HepG2 (cell line): ENCODE data around the gene HACL1. TPM values are rescaled to one million over a fixed set of nuclear protein-coding genes. Genes with fewer than 3 reads are reported as not detected.

Experiments used
- ATAC-seq: fragments of 200-7000 bp; cut with Tn5 transposase; 3 replicates; pipeline ENCODE4 v1.9.1; 2020; ENCODE audit warnings: mild to moderate bottlenecking, moderate library complexity
- BruUV-seq: library from RNA; stranded (reverse); fragments of 400-500 nt; replicated peaks from 2 replicates; lab custom pipeline; 2021; lab: Mats Ljungman, UMichigan
- CTCF ChIA-PET: fragments of 300-600 bp; formaldehyde crosslinking; extraction: SDS; loops from one replicate; lab custom pipeline; 2021; ENCODE audit warnings: low total read pairs, inconsistent platforms, low intra/inter-chr PET ratio; lab: Yijun Ruan, JAX
- POLR2A ChIA-PET: fragments of 350-600 bp; sonication (Branson Sonifier 250); formaldehyde crosslinking; loops from one replicate; lab custom pipeline; 2020; ENCODE audit warnings: antibody characterized with exemption, inconsistent platforms; lab: Yijun Ruan, JAX
- DNase-seq: peaks from one replicate; pipeline ENCODE4 v3.0.0-alpha.2; 2015; ENCODE audit warnings: low spot score
- FAIRE-seq: peaks from 3 replicates; lab custom pipeline; 2011; peaks lifted over from hg19 to GRCh38; lab: Jason Lieb, UNC
- H2AFZ ChIP-seq: one replicate; pipeline ENCODE4 v1.6.1; 2011; ENCODE audit warnings: low read length, inconsistent platforms
- H3K27ac ChIP-seq: fragments of 300-600 bp; 3 replicates; pipeline ENCODE4 v1.8.0; 2011; ENCODE audit warnings: mixed run types, mild to moderate bottlenecking, mixed read lengths, low read length, inconsistent platforms; ENCODE audit not compliant: insufficient read depth; ENCODE audit errors: extremely low read length
- H3K27me3 ChIP-seq, 2 experiments: fragments of 200-600 bp in 1 of 2; 2 replicates in 1 of 2; 3 replicates in 1 of 2; pipeline versions ENCODE4 v1.6.0 to v1.8.0; 2011; ENCODE audit warnings: low read length in 2 of 2, mild to moderate bottlenecking in 2 of 2, moderate library complexity in 2 of 2, inconsistent platforms in 1 of 2; ENCODE audit not compliant: insufficient read depth in 2 of 2, control insufficient read depth in 1 of 2
- H3K36me3 ChIP-seq, 2 experiments: fragments of 200-600 bp in 1 of 2; replicated peaks in 1 of 2; 2 replicates in 1 of 2; 3 replicates in 1 of 2; pipeline versions ENCODE4 v1.5.1 to v1.8.0; 2011; ENCODE audit warnings: low read length in 2 of 2, inconsistent platforms in 1 of 2; ENCODE audit not compliant: insufficient read depth in 2 of 2, control insufficient read depth in 1 of 2
- H3K4me1 ChIP-seq: 2 replicates; pipeline ENCODE4 v1.5.1; 2012; ENCODE audit warnings: low read length, inconsistent platforms; ENCODE audit not compliant: insufficient read depth
- H3K4me2 ChIP-seq: 2 replicates; pipeline ENCODE4 v1.6.0; 2011; ENCODE audit warnings: low read depth, low read length, inconsistent platforms
- H3K4me3 ChIP-seq, 3 experiments: fragments of 200-600 bp in 1 of 3; sonication (generic), shearing (Covaris generic) in 1 of 3; replicated peaks in 1 of 3; 2 replicates each; pipeline ENCODE4 v1.5.1; 2011 to 2016; ENCODE audit warnings: low read length in 3 of 3, inconsistent platforms in 2 of 3, low read depth in 2 of 3, mild to moderate bottlenecking in 2 of 3, control low read depth in 1 of 3, mixed read lengths in 1 of 3; ENCODE audit not compliant: insufficient read depth in 1 of 3
- H3K79me2 ChIP-seq: one replicate; pipeline ENCODE4 v1.6.1; 2011; ENCODE audit warnings: low read length, inconsistent platforms; ENCODE audit not compliant: insufficient read depth
- H3K9ac ChIP-seq: 2 replicates; pipeline ENCODE4 v1.6.0; 2011; ENCODE audit warnings: mild to moderate bottlenecking, low read depth, low read length, inconsistent platforms; ENCODE audit not compliant: insufficient read depth
- H3K9me3 ChIP-seq: 2 replicates; pipeline ENCODE4 v1.5.1; 2012; ENCODE audit warnings: mild to moderate bottlenecking, low read length
- H4K20me1 ChIP-seq: 2 replicates; pipeline ENCODE4 v1.6.0; 2011; ENCODE audit warnings: inconsistent platforms, mild to moderate bottlenecking, low read length, moderate library complexity; ENCODE audit not compliant: insufficient read depth
- BORCS8-MEF2B ChIP-seq: sonication (generic); formaldehyde crosslinking; IDR thresholded peaks from 2 replicates; pipeline ENCODE4 v1.8.0; 2022; ENCODE audit warnings: mild to moderate bottlenecking, missing genetic modification reagents
- JUNB ChIP-seq: sonication (generic); formaldehyde crosslinking; IDR thresholded peaks from 2 replicates; pipeline ENCODE4 v1.8.0; 2022; ENCODE audit warnings: missing genetic modification reagents, mild to moderate bottlenecking, borderline replicate concordance
- NAIF1 ChIP-seq: sonication (generic); formaldehyde crosslinking; IDR thresholded peaks from 2 replicates; pipeline ENCODE4 v1.5.0; 2020; ENCODE audit warnings: mild to moderate bottlenecking, missing genetic modification reagents, borderline replicate concordance
- SIX4 ChIP-seq: sonication (generic); formaldehyde crosslinking; IDR thresholded peaks from 2 replicates; pipeline ENCODE4 v1.4.0; 2020; ENCODE audit warnings: missing genetic modification reagents
- ZFP36L2 ChIP-seq: sonication (generic); formaldehyde crosslinking; IDR thresholded peaks from 2 replicates; pipeline ENCODE4 v1.4.0; 2020; ENCODE audit warnings: missing genetic modification reagents
- ZNF800 ChIP-seq: sonication (generic); formaldehyde crosslinking; IDR thresholded peaks from 2 replicates; pipeline ENCODE4 v1.4.0; 2020; ENCODE audit warnings: missing genetic modification reagents
- ZSCAN31 ChIP-seq: sonication (generic); formaldehyde crosslinking; IDR thresholded peaks from 2 replicates; pipeline ENCODE4 v1.5.0; 2020; ENCODE audit warnings: low read depth, mild to moderate bottlenecking, missing genetic modification reagents
- WGBS: methylation state at CpG from one replicate; pipeline ENCODE4 v1.1.6; 2017; ENCODE audit warnings: low lambda C conversion rate; 5-methylcytosine and 5-hydroxymethylcytosine counted together
- in situ Hi-C: cut with HindIII; loops from 2 replicates; pipeline ENCODE4 v1.10.0; 2017; ENCODE audit warnings: low pct_unique_long_range_greater_than_20kb; ENCODE audit not compliant: extremely low pct_ligation_motif_present
- intact Hi-C: fragments of 100-400 bp; cut with micrococcal nuclease; formaldehyde crosslinking; loops from one replicate; pipeline ENCODE4 v1.10.0; 2022; ENCODE audit not compliant: unreplicated experiment
- polyA plus RNA-seq, 8 experiments: library from polyadenylated mRNA; depleted of rRNA in 3 of 8; stranded (reverse) in 7 of 8; unstranded in 1 of 8; fragments of >200 nt; fragmentation: Illumina TruSeq in 4 of 8; extraction: Trizol in 4 of 8; gene quantifications; 2 replicates each; pipeline versions ENCODE4 v1.2.1 to v1.2.3, GENCODE V29; 2011 to 2016; ENCODE audit warnings: low read depth in 4 of 8, missing spikeins in 1 of 8, mixed read lengths in 1 of 8; ENCODE audit not compliant: insufficient read depth in 1 of 8
- total RNA-seq, 5 experiments: library from RNA; depleted of rRNA; stranded (reverse); fragments of >200 nt; fragmentation: Illumina TruSeq; extraction: Trizol; gene quantifications; 2 replicates each; pipeline ENCODE4 v1.2.3, GENCODE V29; 2016; ENCODE audit warnings: low read depth in 1 of 5
- TF ChIP-seq, protein P1 (sequence below): sonication (generic); formaldehyde crosslinking; conservative IDR thresholded peaks from 2 replicates; pipeline ENCODE4 v1.8.0; 2022; ENCODE audit warnings: low read depth, missing genetic modification reagents

Gene HACL1
- total and polyA plus RNA-seq, 2 of the 13 experiments (the other 11 are each of a cell fraction or from before 2014, with no cell fraction given), result 22.1 to 25.7 TPM

- WGBS, result 35% methylated on average over 4 of the region's 5 CpGs
- in situ Hi-C loops, result no loop called here
- Histone ChIP-seq H3K9ac (no peak overlapping the region), H4K20me1 (no peaks in the 10 kb centered on the region), H3K4me1 (no peaks in the 10 kb centered on the region), H3K27ac (no peak overlapping the region), H3K36me3 (no peaks in the 10 kb centered on the region), H3K4me3 (no peak overlapping the region), H3K79me2 (no peaks in the 10 kb centered on the region), H3K4me2 (no peak overlapping the region), H3K27me3 (peaks cover 0 to 10% of the 10 kb centered on the region in 2 experiments; a peak in 1 of 5 replicates), H3K9me3 (no peaks in the 10 kb centered on the region), H2AFZ (no peak overlapping the region)
- intact Hi-C loops, result no loop called here
- TF ChIP-seq ZSCAN31 (no peak), NAIF1 (CRISPR knock-in tag) (no peak), BORCS8-MEF2B (CRISPR knock-in tag) (no peak)
- TF ChIP-seq, protein P1, sequence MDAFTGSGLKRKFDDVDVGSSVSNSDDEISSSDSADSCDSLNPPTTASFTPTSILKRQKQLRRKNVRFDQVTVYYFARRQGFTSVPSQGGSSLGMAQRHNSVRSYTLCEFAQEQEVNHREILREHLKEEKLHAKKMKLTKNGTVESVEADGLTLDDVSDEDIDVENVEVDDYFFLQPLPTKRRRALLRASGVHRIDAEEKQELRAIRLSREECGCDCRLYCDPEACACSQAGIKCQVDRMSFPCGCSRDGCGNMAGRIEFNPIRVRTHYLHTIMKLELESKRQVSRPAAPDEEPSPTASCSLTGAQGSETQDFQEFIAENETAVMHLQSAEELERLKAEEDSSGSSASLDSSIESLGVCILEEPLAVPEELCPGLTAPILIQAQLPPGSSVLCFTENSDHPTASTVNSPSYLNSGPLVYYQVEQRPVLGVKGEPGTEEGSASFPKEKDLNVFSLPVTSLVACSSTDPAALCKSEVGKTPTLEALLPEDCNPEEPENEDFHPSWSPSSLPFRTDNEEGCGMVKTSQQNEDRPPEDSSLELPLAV (CRISPR knock-in tag), result no peak
- BruUV-seq, result no TSS peak
- POLR2A ChIA-PET, result no interaction called here
- DNase-seq (no peak), ATAC-seq (no peak; the same call in 2 of the 3 replicates), FAIRE-seq (no peak)
- CTCF ChIA-PET, result no interaction called here
Measured at GRCh38 chr3:15513810-15514662, 87.3 kb downstream of the HACL1 start.

DNA sequence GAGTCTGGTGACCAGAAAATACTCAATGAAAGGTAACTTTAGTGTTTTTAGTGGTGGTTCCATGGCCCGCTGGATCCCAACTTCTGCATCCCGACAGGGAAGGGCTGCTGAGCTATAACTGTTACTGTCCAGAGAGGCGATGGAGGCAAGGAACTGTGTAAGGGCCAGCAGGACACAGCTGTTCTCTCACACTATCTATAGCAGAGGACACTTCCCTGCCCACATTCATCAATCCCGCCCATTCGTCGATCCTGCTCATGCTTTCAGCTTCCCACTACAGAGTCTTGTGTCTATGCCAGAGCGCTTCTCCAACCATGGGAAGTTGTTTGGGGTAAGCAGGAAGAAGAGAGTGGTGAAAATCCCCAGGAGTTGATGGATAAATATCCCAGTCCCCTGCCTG lies 88.3 kb downstream of the HACL1 start:
- H2AFZ ChIP-seq, result no peak overlapping the region
- ChIA-PET POLR2A (no interaction called here), CTCF (no interaction called here)
- ATAC-seq (no peak), DNase-seq (no peak), FAIRE-seq (no peak)
- H4K20me1 ChIP-seq, result no peaks in the 10 kb centered on the region
- H3K36me3 ChIP-seq, result no peaks in the 10 kb centered on the region
- H3K4me1 ChIP-seq, result no peaks in the 10 kb centered on the region
- BruUV-seq, result no TSS peak
- intact Hi-C loops, result no loop called here
- no peak overlapping the region for H3K27ac ChIP-seq
- TF ChIP-seq ZNF800 (CRISPR knock-in tag), result no peak
- TF ChIP-seq JUNB (CRISPR knock-in tag), result no peak
- no peak for TF ChIP-seq ZFP36L2 (CRISPR knock-in tag)
- no peak for TF ChIP-seq SIX4
- no peak overlapping the region for H3K4me3 ChIP-seq
- H3K79me2 ChIP-seq, result no peaks in the 10 kb centered on the region
- no peaks in the 10 kb centered on the region for H3K9me3 ChIP-seq
- no peak overlapping the region for H3K4me2 ChIP-seq
- no peak overlapping the region for H3K9ac ChIP-seq
- in situ Hi-C loops, result no loop called here
- WGBS, result 73% methylated on average over 7 of the region's 7 CpGs
- H3K27me3 ChIP-seq, result peaks cover 0 to 10% of the 10 kb centered on the region in 2 experiments; a peak in 1 of 5 replicates
